Loucy (cell line): Measurements from ENCODE around the gene RHBDD3.

Source experiments
- H2AFZ ChIP-seq: fragments of 200-600 bp; sonication (generic); 2 replicates; pipeline ENCODE4 v1.6.0; 2016; ENCODE audit warnings: antibody characterized with exemption, mild to moderate bottlenecking, low read length, moderate library complexity
- H3F3A ChIP-seq: fragments of 200-600 bp; 2 replicates; pipeline ENCODE4 v1.6.0; 2016; ENCODE audit warnings: antibody characterized with exemption, low read depth, mild to moderate bottlenecking
- H3K27me3 ChIP-seq: fragments of 200-600 bp; sonication (generic); 2 replicates; pipeline ENCODE4 v1.6.1; 2014; ENCODE audit warnings: low read length, mild to moderate bottlenecking; ENCODE audit not compliant: insufficient read depth, poor library complexity, severe bottlenecking
- H3K36me3 ChIP-seq: fragments of 200-600 bp; sonication (generic); 2 replicates; pipeline ENCODE4 v1.6.1; 2016; ENCODE audit warnings: low read length; ENCODE audit not compliant: insufficient read depth
- H3K4me1 ChIP-seq: fragments of 200-600 bp; sonication (generic); 2 replicates; pipeline ENCODE4 v1.5.1; 2014; ENCODE audit warnings: low read length, mild to moderate bottlenecking; ENCODE audit not compliant: insufficient read depth, poor library complexity, severe bottlenecking
- H3K4me2 ChIP-seq: fragments of 200-600 bp; sonication (generic); 2 replicates; pipeline ENCODE4 v1.6.0; 2014; ENCODE audit warnings: antibody characterized with exemption, low read length, low read depth, mild to moderate bottlenecking; ENCODE audit not compliant: poor library complexity, severe bottlenecking
- H3K4me3 ChIP-seq: fragments of 200-600 bp; sonication (generic); 2 replicates; pipeline ENCODE4 v1.5.1; 2014; ENCODE audit warnings: low read length, mild to moderate bottlenecking, mixed read lengths; ENCODE audit not compliant: poor library complexity, severe bottlenecking
- H3K79me2 ChIP-seq: fragments of 200-600 bp; sonication (generic); 2 replicates; pipeline ENCODE4 v1.6.1; 2014; ENCODE audit warnings: low read length; ENCODE audit not compliant: insufficient read depth
- H3K9ac ChIP-seq: fragments of 200-600 bp; sonication (generic); 2 replicates; pipeline ENCODE4 v1.6.0; 2014; ENCODE audit warnings: mild to moderate bottlenecking, low read depth, low read length, moderate library complexity; ENCODE audit not compliant: poor library complexity, severe bottlenecking
- H3K9me2 ChIP-seq: fragments of 200-600 bp; sonication (generic); replicated peaks from 2 replicates; pipeline ENCODE4 v1.6.1; 2016; ENCODE audit warnings: low read depth, low read length, mixed read lengths
- H3K9me3 ChIP-seq: fragments of 200-600 bp; sonication (generic); 2 replicates; pipeline ENCODE4 v1.6.1; 2014; ENCODE audit warnings: mild to moderate bottlenecking, antibody characterized with exemption, low read length, low read depth; ENCODE audit not compliant: insufficient read depth
- H4K20me1 ChIP-seq: fragments of 200-600 bp; sonication (generic); 2 replicates; pipeline ENCODE4 v1.6.0; 2014; ENCODE audit warnings: antibody characterized with exemption, low read length, mild to moderate bottlenecking; ENCODE audit not compliant: insufficient read depth, poor library complexity, severe bottlenecking
- CTCF ChIP-seq: fragments of 200-600 bp; sonication (generic); conservative IDR thresholded peaks from 2 replicates; pipeline ENCODE4 v1.5.1; 2014; ENCODE audit warnings: mild to moderate bottlenecking, antibody characterized with exemption, low read length
- EZH2phosphoT487 ChIP-seq: fragments of 200-600 bp; IDR thresholded peaks from 2 replicates; pipeline ENCODE4 v1.6.1; 2018; ENCODE audit warnings: antibody characterized with exemption, mild to moderate bottlenecking, moderate library complexity, borderline replicate concordance

The RHBDD3 gene

GRCh38 chr22:29225422-29226090, 42.2 kb downstream of the RHBDD3 start:
- Histone ChIP-seq H2AFZ (no peak overlapping the region), H3K4me1 (peaks cover 5% of the 10 kb centered on the region)

GRCh38 chr22:29224859-29225410, 42.8 kb downstream of the RHBDD3 start:
- no peak overlapping the region for H3K9ac ChIP-seq
- TF ChIP-seq EZH2phosphoT487 (no peak), CTCF (no peak)

More at GRCh38 chr22:29225422-29226090, 42.2 kb downstream of the RHBDD3 start:
- Histone ChIP-seq H3K79me2 (0 out of 2 replicates have a peak, but pooled peaks cover 4% of the 10 kb centered on the region), H3K27me3 (no peaks in the 10 kb centered on the region), H3K4me3 (no peak overlapping the region), H3F3A (no peaks in the 10 kb centered on the region), H4K20me1 (no peaks in the 10 kb centered on the region), H3K36me3 (peaks cover 11% of the 10 kb centered on the region; the same call in 1 of the 2 replicates), H3K4me2 (no peak overlapping the region), H3K9ac (no peak overlapping the region), H3K9me3 (no peaks in the 10 kb centered on the region), H3K9me2 (no peaks in the 10 kb centered on the region)
- no peak for TF ChIP-seq CTCF
- TF ChIP-seq EZH2phosphoT487: no peak

GRCh38 chr22:29224121-29224858, 43.5 kb downstream of the RHBDD3 start:
- no peak overlapping the region for H2AFZ ChIP-seq
- H3K79me2 ChIP-seq: 0 out of 2 replicates have a peak, but pooled peaks cover 4% of the 10 kb centered on the region
- H3K9me3 ChIP-seq: no peaks in the 10 kb centered on the region
- no peaks in the 10 kb centered on the region for H4K20me1 ChIP-seq
- no peak overlapping the region for H3K4me2 ChIP-seq
- H3K4me3 ChIP-seq: no peak overlapping the region
- peaks cover 15% of the 10 kb centered on the region; the same call in 1 of the 2 replicates for H3K36me3 ChIP-seq
- H3K9me2 ChIP-seq: no peaks in the 10 kb centered on the region
- no peak overlapping the region for H3K9ac ChIP-seq
- H3K27me3 ChIP-seq: no peaks in the 10 kb centered on the region
- peaks cover 5% of the 10 kb centered on the region for H3K4me1 ChIP-seq
- TF ChIP-seq CTCF (no peak), EZH2phosphoT487 (no peak)
- H3F3A ChIP-seq: no peaks in the 10 kb centered on the region

More at GRCh38 chr22:29224859-29225410, 42.8 kb downstream of the RHBDD3 start:
- Histone ChIP-seq H3F3A (no peaks in the 10 kb centered on the region), H3K9me2 (no peaks in the 10 kb centered on the region), H3K79me2 (0 out of 2 replicates have a peak, but pooled peaks cover 4% of the 10 kb centered on the region), H3K36me3 (peaks cover 14% of the 10 kb centered on the region; the same call in 1 of the 2 replicates), H3K4me3 (no peak overlapping the region), H3K27me3 (no peaks in the 10 kb centered on the region), H4K20me1 (no peaks in the 10 kb centered on the region), H3K4me1 (peaks cover 5% of the 10 kb centered on the region), H2AFZ (no peak overlapping the region), H3K9me3 (no peaks in the 10 kb centered on the region), H3K4me2 (no peak overlapping the region)
